Erythroblast (primary cell): ENCODE measurements around the gene FRAS1.
"Not testable (repeated sequence)": the region's sequence is repeated elsewhere in the genome, so short reads cannot be mapped to it uniquely, and the experiment has no call there.

Source experiments
- DNase-seq, 2 experiments: peaks; one replicate each; lab custom pipeline; 2025; lab: John Stamatoyannopoulos, UW
- GATA1 ChIP-seq: IDR thresholded peaks from 2 replicates; pipeline ENCODE4 v1.6.1; 2011; ENCODE audit warnings: low read depth, mild to moderate bottlenecking, control low read depth, low read length, moderate library complexity
- POLR2A ChIP-seq: IDR thresholded peaks from 2 replicates; pipeline ENCODE4 v1.6.1; 2011; ENCODE audit warnings: mild to moderate bottlenecking, low read length

The FRAS1 gene

DNA sequence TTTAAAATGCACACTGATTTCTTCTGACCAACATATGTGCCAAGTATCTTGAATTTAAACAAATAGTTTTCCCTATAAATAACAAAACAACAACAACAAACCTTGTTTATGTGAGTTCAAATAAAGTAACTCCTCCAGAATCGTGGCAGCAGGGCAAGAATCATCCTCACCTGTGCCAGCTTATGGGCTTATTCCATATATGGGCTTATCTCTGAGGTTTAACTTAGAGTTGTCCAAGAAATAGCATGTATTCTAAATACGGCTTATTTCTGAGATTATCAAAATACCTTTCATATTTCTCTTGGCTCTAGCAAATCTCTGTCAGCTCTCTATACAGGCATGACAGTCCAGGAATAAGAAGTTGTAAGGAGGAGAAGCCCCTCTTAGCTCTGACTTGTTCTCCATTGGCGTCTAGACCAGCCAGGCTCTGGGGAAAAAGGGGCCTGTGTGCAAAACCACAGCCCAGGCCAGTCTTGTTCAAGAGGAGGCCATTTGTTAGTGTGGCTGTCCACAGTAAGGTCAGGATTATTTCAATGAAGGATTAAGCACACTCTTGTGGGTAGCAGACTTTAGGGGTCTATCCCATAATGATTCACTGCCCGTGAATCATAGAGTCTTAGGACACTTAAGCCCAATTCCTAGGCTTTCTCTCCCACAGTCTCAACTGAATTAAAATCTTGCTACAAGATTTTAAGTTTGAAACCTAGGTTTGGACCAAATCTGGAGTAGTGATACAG, 63.2 kb downstream of the FRAS1 start:
- no peak for TF ChIP-seq GATA1
- no peak for TF ChIP-seq POLR2A
- DNase-seq: no peak

GRCh38 chr4:78121338-78121904, 64.3 kb downstream of the FRAS1 start:
- DNase-seq: no peak
- TF ChIP-seq GATA1 (no peak), POLR2A (no peak)

DNA sequence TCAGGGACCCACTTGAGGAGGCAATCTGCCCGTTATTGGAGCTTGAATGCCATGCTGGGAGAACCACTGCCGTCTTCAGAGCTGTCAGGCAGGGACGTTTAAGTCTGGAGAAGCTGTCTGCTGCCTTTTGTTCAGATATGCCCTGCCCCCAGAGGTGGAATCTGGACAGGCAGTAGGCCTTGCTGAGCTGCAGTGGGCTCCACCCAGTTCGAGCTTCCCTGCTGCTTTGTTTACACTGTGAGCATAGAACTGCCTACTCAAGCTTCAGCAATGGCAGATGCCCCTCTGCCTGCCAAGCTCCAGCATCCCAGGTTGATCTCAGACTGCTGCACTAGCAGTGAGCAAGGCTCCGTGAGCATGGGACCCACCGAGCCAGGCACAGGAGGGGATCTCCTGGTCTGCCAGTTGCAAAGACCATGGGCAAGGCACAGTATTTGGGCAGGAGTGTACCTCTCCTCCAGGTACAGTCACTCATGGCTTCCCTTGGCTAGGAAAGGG, 68.8 kb downstream of the FRAS1 start:
- DNase-seq: not testable (repeated sequence)

DNA sequence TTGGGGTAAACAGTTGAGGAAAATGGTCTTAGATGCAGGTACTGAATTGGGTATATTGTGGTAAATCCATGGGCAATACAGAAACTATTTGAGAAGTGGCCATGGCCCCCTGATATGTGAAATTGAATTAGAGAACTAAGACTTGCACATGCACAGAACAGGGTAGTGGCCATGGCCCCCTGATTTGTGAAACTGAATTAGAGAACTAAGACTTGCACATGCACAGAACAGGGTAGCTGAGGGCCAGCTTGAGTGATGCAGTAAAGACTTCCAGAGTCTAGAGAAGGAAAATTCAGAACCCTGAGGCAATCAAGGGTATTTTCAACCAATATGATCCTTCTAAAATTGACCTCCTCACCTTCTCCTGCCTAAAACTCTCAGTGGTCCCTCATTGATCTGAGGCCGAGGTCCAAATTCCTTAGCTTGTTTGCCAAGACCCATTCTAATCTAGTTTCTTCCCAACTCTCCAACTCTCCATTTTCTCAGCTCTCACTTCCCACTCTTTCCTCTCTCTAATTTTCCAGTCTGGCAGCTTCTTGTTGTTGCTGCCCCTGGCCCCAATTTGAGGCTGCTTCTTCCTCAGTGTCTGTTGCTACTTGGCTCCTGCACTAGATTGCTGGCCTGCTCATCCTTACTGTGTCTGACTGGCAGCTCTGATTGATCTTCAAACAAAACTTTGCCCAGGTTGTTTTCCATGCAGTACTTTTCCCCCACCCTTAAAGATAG, 72.4 kb downstream of the FRAS1 start:
- no peak for DNase-seq
- TF ChIP-seq GATA1: no peak
- no peak for TF ChIP-seq POLR2A

GRCh38 chr4:78131403-78131802, 74.3 kb downstream of the FRAS1 start:
- DNase-seq: no peak

GRCh38 chr4:78136109-78137081, 79.3 kb downstream of the FRAS1 start:
- DNase-seq: no peak

More at GRCh38 chr4:78131403-78131802, 74.3 kb downstream of the FRAS1 start:
- TF ChIP-seq GATA1 (no peak), POLR2A (no peak)

GRCh38 chr4:78137532-78137931, 80.4 kb downstream of the FRAS1 start:
- TF ChIP-seq POLR2A (no peak), GATA1 (no peak)
- no peak for DNase-seq

More at GRCh38 chr4:78136109-78137081, 79.3 kb downstream of the FRAS1 start:
- TF ChIP-seq POLR2A (no peak), GATA1 (no peak)

DNA sequence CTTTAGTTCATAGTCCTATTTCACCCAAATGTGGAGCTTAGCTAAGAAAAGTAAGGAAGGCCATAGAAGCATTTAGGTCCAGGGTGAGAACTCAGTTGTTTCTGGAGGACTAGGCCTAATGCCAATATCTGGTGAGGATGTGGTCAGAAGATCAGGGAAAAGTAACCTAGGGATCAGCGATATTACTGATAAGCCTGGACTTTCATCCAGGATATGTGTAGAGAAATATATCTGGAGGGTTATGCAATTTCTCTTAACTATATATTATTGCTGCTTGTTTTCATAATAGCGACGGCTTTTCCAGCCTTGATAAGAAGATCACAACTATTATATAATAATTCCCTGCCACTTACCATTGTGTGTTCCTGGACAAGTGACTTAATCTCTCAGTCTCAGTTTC, 81.1 kb downstream of the FRAS1 start:
- no peak for TF ChIP-seq GATA1
- no peak for TF ChIP-seq POLR2A
- DNase-seq: no peak

DNA sequence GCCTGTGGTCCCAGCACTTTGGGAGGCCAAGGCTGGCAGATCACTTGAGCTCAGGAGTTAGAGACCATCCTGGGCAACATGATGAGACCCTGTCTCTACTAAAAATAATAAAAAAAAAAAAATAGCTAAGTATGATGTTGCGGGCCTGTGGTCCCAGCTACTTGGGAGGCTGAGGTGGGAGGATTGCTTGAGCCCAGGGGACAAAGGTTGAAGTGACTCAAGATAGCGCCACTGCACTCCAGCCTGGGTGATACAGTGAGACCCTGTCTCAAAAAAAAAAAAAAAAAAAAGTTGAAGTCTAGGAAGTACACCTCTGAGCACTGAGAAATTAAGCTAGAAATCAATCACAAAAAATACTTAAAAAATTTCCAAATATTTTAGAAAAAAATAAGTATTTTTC, 86.5 kb downstream of the FRAS1 start:
- TF ChIP-seq POLR2A (no peak), GATA1 (no peak)
- no peak for DNase-seq

- TF ChIP-seq GATA1: no peak
- TF ChIP-seq POLR2A: no peak
- no peak for DNase-seq
Measured at GRCh38 chr4:78145008-78145407, 87.9 kb downstream of the FRAS1 start.

DNA sequence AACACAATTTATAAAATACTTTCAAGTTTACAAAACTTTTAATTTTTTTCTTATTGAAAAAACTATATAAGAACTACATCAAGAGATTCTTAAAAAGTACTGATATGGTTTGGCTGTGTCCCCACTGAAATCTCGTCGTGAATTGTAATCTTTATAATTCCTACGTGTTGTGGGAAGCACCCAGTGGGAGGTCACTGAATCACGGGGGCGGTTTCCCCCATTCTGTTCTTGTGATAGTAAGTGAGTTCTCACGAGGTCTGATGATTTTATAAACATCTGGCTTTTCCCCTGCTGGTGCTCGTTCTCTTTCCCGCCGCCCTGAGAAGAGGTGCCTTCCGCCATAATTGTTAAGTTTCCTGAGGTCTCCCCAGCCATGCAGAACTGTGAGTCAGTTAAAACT, 88.5 kb downstream of the FRAS1 start:
- DNase-seq: no peak
- TF ChIP-seq GATA1: no peak

DNA sequence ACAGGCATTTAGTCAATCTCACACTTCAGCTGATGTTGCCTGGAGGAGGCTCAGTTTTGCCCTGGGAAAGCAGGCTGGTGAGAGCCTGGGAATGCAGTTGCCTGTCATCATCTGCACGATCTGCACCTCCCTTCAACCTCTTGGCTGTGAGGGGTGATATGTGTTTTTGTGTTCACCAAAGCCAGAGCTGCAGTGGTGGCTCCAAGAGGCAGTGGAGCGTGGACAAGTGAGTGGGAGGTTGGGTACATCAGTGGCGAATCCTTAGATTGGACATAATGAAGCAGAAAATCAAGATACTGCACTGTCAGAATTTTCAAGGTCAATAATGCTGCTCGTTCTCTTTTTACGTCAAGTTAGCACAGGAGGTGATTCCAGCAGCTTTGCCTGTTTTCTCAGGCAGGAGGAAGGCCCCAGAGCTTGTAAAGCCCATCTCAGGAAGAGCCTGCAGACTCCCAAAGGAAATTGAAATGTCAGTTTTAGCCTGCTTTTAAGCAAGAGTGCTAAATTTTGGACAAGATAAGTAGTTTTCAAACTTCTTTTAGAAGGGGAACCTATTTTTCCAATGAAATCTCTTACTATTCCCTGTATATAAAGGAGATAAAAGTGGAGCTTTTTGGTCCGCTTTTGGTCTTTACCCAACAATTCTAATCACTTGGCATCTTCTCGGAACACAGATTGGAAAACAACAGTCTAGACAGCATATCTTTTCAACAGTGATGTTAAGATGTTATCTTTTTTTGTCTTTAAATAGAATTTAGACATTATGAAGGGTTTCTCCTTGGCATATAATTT, 92.8 kb downstream of the FRAS1 start:
- DNase-seq: no peak
- TF ChIP-seq POLR2A (no peak), GATA1 (no peak)

GRCh38 chr4:78150543-78150864, 93.4 kb downstream of the FRAS1 start:
- TF ChIP-seq GATA1: no peak
- TF ChIP-seq POLR2A: no peak
- no peak for DNase-seq
